GM19239 (cell line): ENCODE results near the gene ITIH6.
"Not testable (repeated sequence)": the region's sequence is repeated elsewhere in the genome, so short reads cannot be mapped to it uniquely, and the experiment has no call there.

Experiments used
- DNase-seq: peaks from one replicate; pipeline ENCODE4 v3.0.0; 2011; ENCODE audit warnings: low spot score; ENCODE audit not compliant: insufficient read length
- FAIRE-seq: peaks from 2 replicates; lab custom pipeline; 2011; peaks lifted over from hg19 to GRCh38; lab: Jason Lieb, UNC

ITIH6 gene

GRCh38 chrX:54798137-54798536 is at the start of gene ITIH6:
Gene ITIH6 (minus strand): TSS chrX:54798255. CDS start chrX:54798210, 45 bp downstream.
- FAIRE-seq (no peak), DNase-seq (no peak)

- DNase-seq, FAIRE-seq: not testable (repeated sequence)
Measured at GRCh38 chrX:54847700-54848099, 49.6 kb upstream of the ITIH6 start.

GRCh38 chrX:54843050-54843449 is 45.0 kb upstream of the ITIH6 start:
- FAIRE-seq (no peak), DNase-seq (no peak)

- FAIRE-seq (no peak), DNase-seq (no peak)
Measured at GRCh38 chrX:54842607-54843006, 44.6 kb upstream of the ITIH6 start.

GRCh38 chrX:54841184-54841874 is 43.3 kb upstream of the ITIH6 start:
- not testable (repeated sequence) for FAIRE-seq, DNase-seq

GRCh38 chrX:54838583-54838982 is 40.5 kb upstream of the ITIH6 start:
- DNase-seq, result no peak
- no peak for FAIRE-seq

- no peak for FAIRE-seq
- no peak for DNase-seq
Measured at GRCh38 chrX:54826598-54826997, 28.5 kb upstream of the ITIH6 start.

GRCh38 chrX:54825716-54826438 is 27.8 kb upstream of the ITIH6 start:
- FAIRE-seq (no peak), DNase-seq (no peak)

GRCh38 chrX:54824722-54825121 is 26.7 kb upstream of the ITIH6 start:
- FAIRE-seq (no peak), DNase-seq (no peak)

GRCh38 chrX:54824195-54824594 is 26.1 kb upstream of the ITIH6 start:
- FAIRE-seq (no peak), DNase-seq (no peak)

- FAIRE-seq (no peak), DNase-seq (no peak)
Measured at GRCh38 chrX:54821310-54821709, 23.3 kb upstream of the ITIH6 start.

- DNase-seq, result no peak
- no peak for FAIRE-seq
Measured at GRCh38 chrX:54820737-54821136, 22.7 kb upstream of the ITIH6 start.

- FAIRE-seq (no peak), DNase-seq (no peak)
Measured at GRCh38 chrX:54819201-54819600, 21.1 kb upstream of the ITIH6 start.

GRCh38 chrX:54818221-54818620 is 20.2 kb upstream of the ITIH6 start:
- no peak for DNase-seq

GRCh38 chrX:54817220-54817820 is 19.3 kb upstream of the ITIH6 start:
- DNase-seq, result no peak
- FAIRE-seq, result no peak

More at GRCh38 chrX:54818221-54818620, 20.2 kb upstream of the ITIH6 start:
- no peak for FAIRE-seq

GRCh38 chrX:54812306-54812705 is 14.3 kb upstream of the ITIH6 start:
- FAIRE-seq (no peak), DNase-seq (no peak)

GRCh38 chrX:54811301-54811885 is 13.3 kb upstream of the ITIH6 start:
- FAIRE-seq, result no peak

GRCh38 chrX:54810532-54810931 is 12.5 kb upstream of the ITIH6 start:
- FAIRE-seq (no peak), DNase-seq (no peak)

More at GRCh38 chrX:54811301-54811885, 13.3 kb upstream of the ITIH6 start:
- no peak for DNase-seq

- FAIRE-seq (peak; percentile 94), DNase-seq (peak; percentile 75)
Measured at GRCh38 chrX:54808605-54809483, 10.8 kb upstream of the ITIH6 start.

GRCh38 chrX:54808109-54808604 is 10.1 kb upstream of the ITIH6 start:
- FAIRE-seq (no peak), DNase-seq (no peak)
